GM19395 (cell line): ENCODE measurements around the gene MOB3C.

ENCODE experiments used
- ATAC-seq: cut with Tn5 transposase; IDR thresholded peaks from one replicate; pipeline ENCODE4 v1.9.1; 2021; ENCODE audit warnings: mild to moderate bottlenecking, moderate library complexity; ENCODE audit not compliant: unreplicated experiment

MOB3C gene

GRCh38 chr1:46639547-46639946, 22.9 kb upstream of the MOB3C start:
- no peak for ATAC-seq

GRCh38 chr1:46638921-46639320, 22.3 kb upstream of the MOB3C start:
- no peak for ATAC-seq

- ATAC-seq, result no peak
Observed at GRCh38 chr1:46637444-46638083, 21.0 kb upstream of the MOB3C start.

- no peak for ATAC-seq
Observed at GRCh38 chr1:46635205-46635604, 18.6 kb upstream of the MOB3C start.

GRCh38 chr1:46630719-46631118, 14.1 kb upstream of the MOB3C start:
- no peak for ATAC-seq

GRCh38 chr1:46623743-46624644, 7.4 kb upstream of the MOB3C start:
- ATAC-seq, result no peak

GRCh38 chr1:46622344-46622743, 5.7 kb upstream of the MOB3C start:
- no peak for ATAC-seq

- no peak for ATAC-seq
Observed at GRCh38 chr1:46621930-46622329, 5.3 kb upstream of the MOB3C start.

GRCh38 chr1:46619656-46620258, 3.1 kb upstream of the MOB3C start:
- no peak for ATAC-seq

GRCh38 chr1:46618754-46619415, 2.3 kb upstream of the MOB3C start:
- no peak for ATAC-seq

- ATAC-seq, result no peak
Observed at GRCh38 chr1:46617833-46618232, 1.2 kb upstream of the MOB3C start.

- ATAC-seq, result no peak
Observed at GRCh38 chr1:46617108-46617800, 643 bp upstream of the MOB3C start.

GRCh38 chr1:46615735-46616134, 876 bp downstream of the MOB3C start:
- ATAC-seq, result no peak

GRCh38 chr1:46615088-46615487, 1.5 kb downstream of the MOB3C start:
- ATAC-seq, result no peak

- ATAC-seq, result no peak
Observed at GRCh38 chr1:46614604-46614984, 2.0 kb downstream of the MOB3C start.

- peak; percentile 64 for ATAC-seq
Observed at GRCh38 chr1:46613661-46614603, 2.7 kb downstream of the MOB3C start.

GRCh38 chr1:46612937-46613660, 3.5 kb downstream of the MOB3C start:
- ATAC-seq, result no peak

GRCh38 chr1:46611691-46612221, 4.9 kb downstream of the MOB3C start:
- no peak for ATAC-seq
